KOPT-K1 (cell line): ENCODE data around the gene MRPL21.

ENCODE experiments used
- H3K27ac ChIP-seq: fragments of 200-600 bp; sonication (generic); 2 replicates; pipeline ENCODE4 v1.5.1; 2016; ENCODE audit warnings: antibody characterized with exemption, mild to moderate bottlenecking, low read depth, low read length; ENCODE audit not compliant: poor library complexity, severe bottlenecking
- H3K36me3 ChIP-seq: fragments of 200-600 bp; sonication (generic); 2 replicates; pipeline ENCODE4 v1.5.1; 2017; ENCODE audit warnings: antibody characterized with exemption, mild to moderate bottlenecking, low read length, moderate library complexity; ENCODE audit not compliant: insufficient read depth
- H3K9me3 ChIP-seq: fragments of 200-600 bp; sonication (generic); 2 replicates; pipeline ENCODE4 v1.5.1; 2017; ENCODE audit warnings: antibody characterized with exemption, low read length, mild to moderate bottlenecking; ENCODE audit not compliant: insufficient read depth, poor library complexity, severe bottlenecking

The MRPL21 gene

DNA sequence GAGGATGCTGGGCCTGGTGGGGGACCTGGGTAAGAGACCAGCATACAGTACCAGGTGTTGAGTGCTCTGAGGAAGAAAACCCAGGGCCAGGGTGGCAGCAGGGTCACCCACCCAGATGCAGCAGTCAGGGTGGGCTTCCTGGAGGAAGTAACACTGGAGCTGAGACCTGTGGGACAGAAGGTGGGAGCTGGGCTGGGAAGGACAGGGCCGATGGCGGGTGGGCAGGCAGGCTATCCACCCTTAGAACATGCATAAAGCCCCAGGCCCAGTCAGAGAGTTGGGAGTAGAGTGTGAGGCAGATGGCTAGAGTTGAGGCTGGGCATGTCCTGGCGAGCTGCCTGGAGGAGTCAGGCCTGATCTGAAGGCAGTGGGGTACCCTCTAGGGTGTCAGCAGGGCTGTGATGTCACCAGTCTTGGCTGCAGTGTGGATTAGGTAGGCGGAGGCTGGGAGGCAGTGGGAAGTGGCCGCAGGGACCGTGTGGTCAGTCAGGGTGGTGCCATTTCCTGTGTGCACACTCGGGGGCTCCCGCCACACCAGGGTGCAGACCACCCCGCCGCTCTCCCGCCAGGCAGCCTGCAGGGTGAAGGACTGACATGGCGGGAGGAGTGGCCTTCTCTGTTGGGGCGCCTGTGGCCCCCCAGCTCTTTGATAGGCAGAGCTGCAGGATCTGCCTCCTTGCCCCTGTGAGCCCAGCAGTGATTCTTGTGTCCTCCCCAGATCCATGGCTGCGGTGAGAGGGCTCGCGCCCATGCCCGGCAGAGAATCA lies 35.4 kb upstream of the MRPL21 start:
- H3K27ac ChIP-seq: no peak overlapping the region
- peaks cover 72% of the 10 kb centered on the region for H3K36me3 ChIP-seq
- H3K9me3 ChIP-seq: no peaks in the 10 kb centered on the region

DNA sequence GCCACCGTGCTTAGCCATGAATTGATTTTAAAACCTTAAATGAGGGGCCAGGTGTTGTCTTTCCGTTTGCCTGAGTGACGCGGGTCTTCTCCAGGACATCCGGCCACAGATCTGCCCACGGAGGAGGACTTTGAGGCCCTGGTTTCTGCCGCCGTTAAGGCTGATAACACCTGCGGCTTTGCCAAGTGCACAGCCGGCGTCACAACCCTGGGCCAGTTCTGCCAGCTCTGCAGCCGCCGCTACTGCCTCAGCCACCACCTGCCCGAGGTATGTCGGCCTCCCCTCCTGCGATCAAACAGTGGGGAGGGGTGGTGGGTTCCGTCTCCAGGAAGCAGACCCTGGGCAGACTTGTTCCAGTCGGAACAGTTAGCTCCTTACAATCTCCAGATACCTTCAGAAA lies 34.5 kb upstream of the MRPL21 start:
- Histone ChIP-seq H3K36me3 (peaks cover 80% of the 10 kb centered on the region), H3K27ac (no peak overlapping the region), H3K9me3 (no peaks in the 10 kb centered on the region)

DNA sequence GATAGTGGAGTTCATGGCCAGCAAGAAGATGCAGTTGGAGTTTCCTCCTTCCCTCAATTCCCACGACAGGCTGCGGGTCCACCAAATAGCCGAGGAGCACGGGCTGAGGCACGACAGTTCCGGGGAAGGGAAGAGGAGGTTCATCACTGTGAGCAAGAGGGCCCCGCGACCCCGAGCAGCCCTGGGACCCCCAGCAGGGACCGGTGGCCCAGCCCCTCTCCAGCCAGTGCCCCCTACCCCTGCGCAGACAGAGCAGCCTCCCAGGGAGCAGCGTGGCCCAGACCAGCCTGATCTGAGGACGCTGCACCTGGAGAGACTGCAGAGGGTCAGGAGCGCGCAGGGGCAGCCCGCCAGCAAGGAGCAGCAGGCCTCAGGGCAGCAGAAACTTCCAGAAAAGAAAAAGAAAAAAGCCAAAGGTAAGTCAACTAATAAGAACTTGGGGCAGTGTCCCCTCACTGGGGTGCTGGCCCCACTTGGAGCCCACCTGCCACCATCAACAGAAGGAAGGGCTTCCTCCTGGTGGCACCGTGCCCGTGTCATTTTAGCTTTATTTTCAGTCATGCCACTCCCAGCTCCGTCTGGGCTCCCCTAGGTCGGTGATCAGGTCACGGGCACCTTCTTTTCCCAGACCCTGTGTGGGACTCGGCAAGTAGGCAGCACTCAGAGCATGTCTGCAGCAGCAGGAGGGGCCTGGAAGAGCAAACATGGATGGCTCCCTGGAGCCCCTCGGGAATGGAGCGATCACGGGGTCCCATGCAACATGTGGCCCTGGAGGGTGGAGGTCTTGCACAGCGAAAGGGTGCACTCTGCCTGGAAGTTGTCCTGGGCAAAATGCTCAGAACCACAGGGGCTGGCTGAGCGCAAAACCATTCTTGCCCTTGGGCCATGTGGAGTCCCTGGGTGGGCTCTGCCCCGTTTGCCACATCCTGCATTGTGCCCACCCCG lies 33.3 kb upstream of the MRPL21 start:
- no peaks in the 10 kb centered on the region for H3K9me3 ChIP-seq
- no peak overlapping the region for H3K27ac ChIP-seq
- H3K36me3 ChIP-seq: peaks cover 89% of the 10 kb centered on the region

DNA sequence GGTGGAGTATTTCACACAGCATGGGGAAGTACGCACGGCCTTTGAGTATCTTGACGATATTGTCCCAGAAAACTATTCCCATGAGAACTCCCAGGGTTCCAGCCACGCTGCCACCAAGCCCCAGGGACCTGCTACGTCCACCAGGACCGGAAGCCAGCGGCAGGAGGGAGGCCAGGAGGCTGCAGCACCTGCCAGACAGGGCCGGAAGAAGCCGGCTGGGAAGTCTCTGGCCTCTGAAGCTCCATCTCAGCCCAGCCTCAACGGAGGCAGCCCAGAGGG lies 32.7 kb upstream of the MRPL21 start:
- Histone ChIP-seq H3K36me3 (peaks cover 86% of the 10 kb centered on the region), H3K9me3 (no peaks in the 10 kb centered on the region), H3K27ac (no peak overlapping the region)

GRCh38 chr11:68935516-68936357 lies 32.1 kb upstream of the MRPL21 start:
- Histone ChIP-seq H3K9me3 (no peaks in the 10 kb centered on the region), H3K27ac (no peak overlapping the region), H3K36me3 (peaks cover 84% of the 10 kb centered on the region)

DNA sequence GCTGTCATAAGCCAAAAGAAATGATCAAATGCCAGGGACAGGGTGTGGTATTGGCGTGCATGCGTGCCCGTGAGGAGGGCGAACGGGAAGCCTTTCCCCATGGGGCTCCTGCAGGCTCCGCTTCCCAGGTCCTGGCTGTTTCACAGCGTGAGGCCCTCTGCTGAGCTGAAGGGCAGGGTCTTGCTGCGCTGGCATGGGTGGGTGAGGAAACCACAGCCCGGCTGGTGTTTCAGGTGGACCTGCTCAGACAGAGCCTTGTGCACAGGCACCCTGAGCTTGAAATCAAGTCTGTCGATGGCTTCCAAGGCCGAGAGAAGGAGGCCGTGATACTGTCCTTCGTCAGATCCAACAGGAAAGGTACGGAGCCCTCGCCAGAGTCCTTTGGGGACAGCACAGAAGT lies 31.4 kb upstream of the MRPL21 start:
- no peaks in the 10 kb centered on the region for H3K9me3 ChIP-seq
- peaks cover 86% of the 10 kb centered on the region for H3K36me3 ChIP-seq
- no peak overlapping the region for H3K27ac ChIP-seq

- no peak overlapping the region for H3K27ac ChIP-seq
- H3K9me3 ChIP-seq: no peaks in the 10 kb centered on the region
- H3K36me3 ChIP-seq: peaks cover 85% of the 10 kb centered on the region
These were observed 31.0 kb upstream of the MRPL21 start for GRCh38 chr11:68934666-68935065.

DNA sequence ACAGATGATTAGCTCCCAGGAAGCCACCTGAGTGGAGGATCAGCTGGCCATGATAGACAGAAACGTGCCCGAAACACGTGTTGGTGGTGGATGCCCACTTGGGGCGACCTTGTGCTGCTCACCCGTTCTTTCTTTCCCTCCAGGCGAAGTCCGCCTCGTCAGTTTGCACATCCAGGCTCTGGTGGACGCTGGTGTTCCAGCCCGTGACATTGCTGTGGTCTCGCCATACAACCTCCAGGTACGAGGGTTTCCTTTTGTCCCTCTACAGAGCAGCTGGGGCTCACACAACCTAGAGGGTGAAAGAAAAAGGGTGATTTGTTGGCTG lies 30.7 kb upstream of the MRPL21 start:
- Histone ChIP-seq H3K27ac (no peak overlapping the region), H3K36me3 (peaks cover 85% of the 10 kb centered on the region), H3K9me3 (no peaks in the 10 kb centered on the region)

- H3K9me3 ChIP-seq: no peaks in the 10 kb centered on the region
- peaks cover 85% of the 10 kb centered on the region for H3K36me3 ChIP-seq
These were observed 30.1 kb upstream of the MRPL21 start for GRCh38 chr11:68933605-68934320.

DNA sequence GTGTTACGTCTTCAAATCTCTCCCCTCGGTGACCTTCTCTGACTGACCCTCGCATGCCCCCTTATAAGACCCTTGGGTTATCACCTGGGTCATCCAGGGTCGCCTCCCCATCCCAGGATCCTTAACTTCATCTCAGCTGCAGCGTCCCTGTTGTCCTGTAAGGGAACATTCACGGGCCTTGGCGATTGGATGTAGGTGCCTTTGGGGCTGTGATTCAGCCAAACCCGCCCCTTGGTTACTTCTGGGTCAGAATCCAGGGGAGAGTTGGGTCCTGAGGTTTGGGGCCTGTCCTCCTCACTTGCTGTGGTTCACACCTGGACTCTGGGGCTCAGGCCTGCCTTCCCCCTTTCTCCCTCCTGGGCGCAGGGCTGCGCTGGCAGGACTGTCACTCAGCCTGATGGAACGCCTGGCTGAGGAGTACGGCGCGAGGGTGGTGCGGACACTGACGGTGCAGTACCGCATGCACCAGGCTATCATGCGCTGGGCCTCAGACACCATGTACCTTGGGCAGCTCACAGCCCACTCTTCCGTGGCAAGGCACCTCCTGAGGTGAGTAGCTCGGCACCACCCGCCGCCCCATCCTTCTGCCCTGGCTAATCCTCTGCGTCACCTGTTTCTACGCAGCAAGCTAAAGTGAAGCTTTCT lies 29.4 kb upstream of the MRPL21 start:
- Histone ChIP-seq H3K9me3 (no peaks in the 10 kb centered on the region), H3K27ac (no peak overlapping the region), H3K36me3 (peaks cover 85% of the 10 kb centered on the region)

More at GRCh38 chr11:68933605-68934320, 30.1 kb upstream of the MRPL21 start:
- H3K27ac ChIP-seq: no peak overlapping the region

DNA sequence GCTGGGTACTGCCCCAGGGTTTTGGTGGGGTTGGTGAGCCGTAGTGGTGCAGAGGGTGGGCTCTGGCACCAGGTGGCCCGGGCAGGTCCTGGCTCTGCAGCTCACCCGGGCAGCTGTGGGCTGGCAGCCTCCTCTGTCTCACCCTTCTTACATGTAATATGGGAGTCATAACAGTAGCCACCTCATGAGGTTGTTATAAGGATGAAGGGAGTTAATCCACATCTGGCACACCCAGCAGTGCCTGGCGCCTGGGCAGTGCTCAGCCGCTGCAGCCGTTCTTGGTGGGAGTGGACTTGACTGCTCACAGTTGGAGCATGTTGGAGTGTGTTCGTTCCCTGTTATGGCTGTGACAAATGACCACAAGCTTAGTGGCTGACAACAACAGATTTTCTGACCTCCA lies 28.7 kb upstream of the MRPL21 start:
- peaks cover 85% of the 10 kb centered on the region for H3K36me3 ChIP-seq
- H3K27ac ChIP-seq: no peak overlapping the region
- no peaks in the 10 kb centered on the region for H3K9me3 ChIP-seq

DNA sequence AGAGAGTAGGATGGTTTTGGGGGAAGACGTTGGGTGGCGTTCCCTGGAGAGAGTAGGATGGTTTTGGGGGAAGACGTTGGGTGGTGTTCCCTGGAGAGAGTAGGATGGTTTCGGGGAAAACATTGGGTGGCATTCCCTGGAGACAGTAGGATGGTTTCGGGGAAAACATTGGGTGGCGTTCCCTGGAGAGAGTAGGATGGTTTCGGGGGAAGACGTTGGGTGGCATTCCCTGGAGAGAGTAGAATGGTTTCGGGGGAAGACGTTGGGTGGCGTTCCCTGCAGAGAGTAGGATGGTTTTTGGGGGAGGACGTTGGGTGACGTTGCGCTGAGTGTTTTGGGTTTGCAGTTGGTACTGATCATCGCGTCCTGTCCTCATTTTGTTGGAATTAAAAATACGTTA lies 28.3 kb upstream of the MRPL21 start:
- Histone ChIP-seq H3K27ac (no peak overlapping the region), H3K9me3 (peaks cover under 1% of the 10 kb centered on the region), H3K36me3 (peaks cover 85% of the 10 kb centered on the region)

GRCh38 chr11:68930991-68931855 lies 27.6 kb upstream of the MRPL21 start:
- no peak overlapping the region for H3K27ac ChIP-seq
- H3K9me3 ChIP-seq: peaks cover 7% of the 10 kb centered on the region
- H3K36me3 ChIP-seq: peaks cover 85% of the 10 kb centered on the region
